ENCODE results near the gene GTPBP3.

The GTPBP3 gene

GRCh38 chr19:17385878-17386611, 48.7 kb downstream of the GTPBP3 start:
- peak; percentile 57 for DNase-seq (ENCODE audit: low spot score)

- no peak for DNase-seq (ENCODE audit: low spot score)
These were observed 51.9 kb downstream of the GTPBP3 start for GRCh38 chr19:17389288-17389687.

GRCh38 chr19:17389957-17390664, 52.8 kb downstream of the GTPBP3 start:
- no peak for DNase-seq (ENCODE audit: low spot score)

DNA sequence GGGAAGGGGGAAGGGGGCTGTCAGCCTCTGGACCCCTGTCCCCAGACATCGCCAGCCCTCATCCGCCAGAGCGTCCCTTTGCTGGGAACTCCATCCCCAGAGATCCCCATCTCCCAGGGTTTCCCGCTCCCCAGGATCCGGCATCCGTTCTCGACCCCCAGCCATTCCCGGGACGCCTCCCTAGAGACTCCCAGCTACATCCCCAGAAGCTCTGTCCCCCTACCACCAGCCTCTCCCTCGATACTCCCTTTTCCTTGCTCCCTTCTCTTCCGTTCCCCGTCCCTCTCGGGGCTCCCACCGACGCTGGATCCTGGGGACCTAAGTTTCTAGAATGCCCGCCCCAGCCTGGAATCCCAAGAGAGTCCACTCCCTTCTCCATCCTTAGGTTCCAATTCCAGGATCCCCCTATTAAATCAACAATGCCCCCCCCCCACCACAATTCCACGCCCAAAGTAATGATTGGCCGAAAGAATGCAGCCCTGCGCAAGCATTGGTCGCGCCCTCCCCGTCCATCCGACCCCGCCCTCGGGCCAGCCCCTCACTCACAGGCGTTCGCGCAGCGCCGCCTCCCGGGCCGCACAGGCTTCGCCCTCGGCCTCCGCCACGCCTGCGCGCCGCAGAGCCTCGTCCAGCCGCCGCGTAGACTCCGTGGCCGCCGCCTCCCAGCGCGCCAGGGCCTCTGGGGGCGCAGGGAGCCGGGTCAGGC, 53.5 kb downstream of the GTPBP3 start:
- peak; percentile 80 for DNase-seq (ENCODE audit: low spot score)

DNA sequence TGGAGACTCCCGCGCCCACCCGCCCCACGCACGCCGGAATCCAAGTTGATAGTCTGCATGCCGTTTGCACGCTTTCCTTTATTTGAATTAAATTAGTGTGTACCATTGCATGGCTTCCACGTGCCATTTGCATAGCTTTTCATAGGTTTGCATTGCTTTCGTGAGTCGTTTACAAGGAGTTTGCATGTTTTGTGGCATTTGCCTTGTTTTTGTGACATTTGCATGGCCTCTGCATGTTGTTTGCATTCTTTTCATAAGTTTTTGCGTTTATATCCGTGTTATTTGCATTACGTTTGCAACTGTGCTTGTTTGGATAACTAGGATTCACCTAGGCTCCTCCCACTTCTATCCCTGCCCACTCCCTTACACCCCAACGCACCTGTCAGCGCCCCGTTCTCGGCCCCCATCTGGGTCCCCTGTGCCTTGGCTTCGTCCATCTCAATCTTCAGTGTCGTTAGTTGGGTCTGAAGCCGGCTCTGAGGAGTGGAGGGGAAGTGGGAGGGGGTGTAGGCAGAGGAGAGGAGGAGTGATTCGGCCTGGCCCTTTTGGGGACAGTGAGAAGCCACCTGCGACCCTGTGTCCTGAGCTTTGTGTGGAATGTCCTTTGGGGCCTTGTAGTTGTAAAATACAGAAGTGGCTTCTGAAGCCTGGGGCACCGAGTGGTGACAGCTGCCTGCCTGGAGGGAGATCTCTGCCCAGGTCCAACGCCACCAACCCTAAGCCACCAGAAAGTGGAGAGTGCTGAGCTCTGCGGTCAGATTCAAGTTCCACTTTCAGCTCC, 54.2 kb downstream of the GTPBP3 start:
- DNase-seq (ENCODE audit: low spot score): no peak
